ENCODE measurements around the gene CDC20B. TPM values are rescaled to one million over a fixed set of nuclear protein-coding genes. Genes with fewer than 3 reads are reported as not detected.

Gene CDC20B
- total and polyA plus RNA-seq, 2 experiments from 2014 or later = 0.20 TPM; not detected in 1

- Histone ChIP-seq H4K20me1 (ENCODE audit: insufficient read depth) (no peaks in the 10 kb centered on the region), H3K27ac (no peak overlapping the region), H3K9me2 (ENCODE audit: insufficient read depth) (no peaks in the 10 kb centered on the region), H3K4me3 (no peak overlapping the region), H3K9ac (no peak overlapping the region), H3K27me3 (replicated peaks; ENCODE audit: insufficient read depth) (no peaks in the 10 kb centered on the region), H2AFZ (no peak overlapping the region), H3K4me1 (ENCODE audit: insufficient read depth) (no peaks in the 10 kb centered on the region), H3K36me3 (ENCODE audit: low read depth) (no peaks in the 10 kb centered on the region), H3K79me2 (ENCODE audit: insufficient read depth) (no peaks in the 10 kb centered on the region), H3K4me2 (ENCODE audit: unreplicated experiment) (no peak overlapping the region), H3F3A (ENCODE audit: insufficient read depth) (no peaks in the 10 kb centered on the region), H3K9me3 (ENCODE audit: low read depth) (no peaks in the 10 kb centered on the region)
- WGBS, 2 experiments (ENCODE audit: low coverage in 1 of 2, low lambda C conversion rate in 2 of 2, missing lambda C conversion rate in 2 of 2) = 82 to 86% methylated on average over 3 of the region's 3 CpGs
- in situ Hi-C loops (cut with MboI) = no loop called here
- TF ChIP-seq EZH2 (IDR thresholded peaks at IDR 0.05; ENCODE audit: insufficient read depth, poor library complexity, severe bottlenecking) (no peak), EZH2phosphoT487 (IDR thresholded peaks at IDR 0.05; ENCODE audit: insufficient read depth, low read depth) (no peak)
- DNase-seq = no peak
These were observed 99.8 kb downstream of the CDC20B start for GRCh38 chr5:55073211-55073610.

DNA sequence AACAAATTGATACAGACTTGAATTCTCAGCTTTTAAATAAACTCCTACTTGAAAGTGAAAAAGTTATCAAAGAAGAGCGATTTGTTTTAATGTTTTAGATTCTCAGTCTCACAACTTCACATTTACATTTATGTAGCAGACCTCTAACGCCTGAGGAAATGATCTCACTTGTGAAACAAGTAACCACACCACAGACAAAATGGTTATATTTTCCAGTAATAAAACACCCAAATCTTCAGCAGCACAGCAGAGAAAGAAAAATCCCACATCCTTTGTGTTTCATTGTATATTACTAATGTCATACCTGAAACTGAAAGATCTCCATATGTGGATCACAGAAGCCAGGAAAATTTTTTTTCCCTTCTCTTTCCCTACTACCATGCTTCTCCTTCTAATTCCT lies 100.3 kb downstream of the CDC20B start:
- no peaks in the 10 kb centered on the region for H3K27me3 ChIP-seq (replicated peaks; ENCODE audit: insufficient read depth)
- WGBS, 2 experiments (ENCODE audit: low coverage in 1 of 2, low lambda C conversion rate in 2 of 2, missing lambda C conversion rate in 2 of 2) = 73 to 75% methylated on average over 2 of the region's 2 CpGs
- H3K27ac ChIP-seq = no peak overlapping the region
- H4K20me1 ChIP-seq (ENCODE audit: insufficient read depth) = no peaks in the 10 kb centered on the region
- in situ Hi-C loops (cut with MboI) = no loop called here
- peak; percentile 2 for DNase-seq
- H3K9me2 ChIP-seq (ENCODE audit: insufficient read depth) = no peaks in the 10 kb centered on the region
- H3K4me2 ChIP-seq (ENCODE audit: unreplicated experiment) = no peak overlapping the region
- H3K4me1 ChIP-seq (ENCODE audit: insufficient read depth) = no peaks in the 10 kb centered on the region
- no peaks in the 10 kb centered on the region for H3F3A ChIP-seq (ENCODE audit: insufficient read depth)
- no peak for TF ChIP-seq EZH2phosphoT487 (IDR thresholded peaks at IDR 0.05; ENCODE audit: insufficient read depth, low read depth)
- TF ChIP-seq EZH2 (IDR thresholded peaks at IDR 0.05; ENCODE audit: insufficient read depth, poor library complexity, severe bottlenecking) = no peak
- no peak overlapping the region for H2AFZ ChIP-seq
- no peaks in the 10 kb centered on the region for H3K36me3 ChIP-seq (ENCODE audit: low read depth)
- no peaks in the 10 kb centered on the region for H3K79me2 ChIP-seq (ENCODE audit: insufficient read depth)
- H3K9me3 ChIP-seq (ENCODE audit: low read depth) = no peaks in the 10 kb centered on the region
- no peak overlapping the region for H3K4me3 ChIP-seq
- H3K9ac ChIP-seq = no peak overlapping the region

DNA sequence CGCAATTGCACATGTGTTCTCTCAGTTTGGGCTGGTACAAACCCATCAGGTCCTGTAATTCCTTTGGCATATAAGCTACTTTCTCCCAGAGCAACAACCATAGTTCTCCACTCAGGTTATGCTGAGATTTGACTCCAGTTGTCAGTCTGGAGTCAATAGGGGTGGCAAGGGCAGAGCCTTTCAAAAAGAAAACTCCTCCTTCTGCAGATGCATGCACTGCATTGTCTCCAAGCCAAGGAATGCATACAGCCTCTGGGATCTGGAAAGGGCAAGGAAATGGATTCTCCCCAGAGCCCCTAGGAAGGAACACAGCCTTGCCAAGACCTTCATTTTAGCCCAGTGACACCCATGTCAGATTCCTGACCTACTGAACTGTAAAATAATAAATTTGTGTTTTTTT lies 101.6 kb downstream of the CDC20B start:
- Histone ChIP-seq H4K20me1 (ENCODE audit: insufficient read depth) (no peaks in the 10 kb centered on the region), H3K27ac (no peak overlapping the region), H3K4me1 (ENCODE audit: insufficient read depth) (no peaks in the 10 kb centered on the region), H3K9ac (no peak overlapping the region), H2AFZ (no peak overlapping the region), H3K4me3 (no peak overlapping the region), H3F3A (ENCODE audit: insufficient read depth) (no peaks in the 10 kb centered on the region), H3K9me3 (ENCODE audit: low read depth) (no peaks in the 10 kb centered on the region), H3K79me2 (ENCODE audit: insufficient read depth) (no peaks in the 10 kb centered on the region), H3K4me2 (ENCODE audit: unreplicated experiment) (no peak overlapping the region), H3K9me2 (ENCODE audit: insufficient read depth) (no peaks in the 10 kb centered on the region), H3K27me3 (replicated peaks; ENCODE audit: insufficient read depth) (no peaks in the 10 kb centered on the region), H3K36me3 (ENCODE audit: low read depth) (no peaks in the 10 kb centered on the region)
- WGBS, 2 experiments (ENCODE audit: low coverage in 1 of 2, low lambda C conversion rate in 2 of 2, missing lambda C conversion rate in 2 of 2) = 100% methylated on average over 1 of the region's 1 CpG
- no peak for DNase-seq
- in situ Hi-C loops (cut with MboI) = no loop called here
- no peak for TF ChIP-seq EZH2phosphoT487 (IDR thresholded peaks at IDR 0.05; ENCODE audit: insufficient read depth, low read depth)
- no peak for TF ChIP-seq EZH2 (IDR thresholded peaks at IDR 0.05; ENCODE audit: insufficient read depth, poor library complexity, severe bottlenecking)

GRCh38 chr5:55070968-55071367 lies 102.0 kb downstream of the CDC20B start:
- Histone ChIP-seq H3K27me3 (replicated peaks; ENCODE audit: insufficient read depth) (no peaks in the 10 kb centered on the region), H3K36me3 (ENCODE audit: low read depth) (no peaks in the 10 kb centered on the region), H3K9me2 (ENCODE audit: insufficient read depth) (no peaks in the 10 kb centered on the region), H3F3A (ENCODE audit: insufficient read depth) (no peaks in the 10 kb centered on the region), H3K79me2 (ENCODE audit: insufficient read depth) (no peaks in the 10 kb centered on the region), H3K9me3 (ENCODE audit: low read depth) (no peaks in the 10 kb centered on the region), H3K4me1 (ENCODE audit: insufficient read depth) (no peaks in the 10 kb centered on the region), H4K20me1 (ENCODE audit: insufficient read depth) (no peaks in the 10 kb centered on the region), H3K9ac (no peak overlapping the region), H3K27ac (no peak overlapping the region), H3K4me2 (ENCODE audit: unreplicated experiment) (no peak overlapping the region), H3K4me3 (no peak overlapping the region), H2AFZ (no peak overlapping the region)
- in situ Hi-C loops (cut with MboI) = no loop called here
- TF ChIP-seq EZH2phosphoT487 (IDR thresholded peaks at IDR 0.05; ENCODE audit: insufficient read depth, low read depth) = no peak
- TF ChIP-seq EZH2 (IDR thresholded peaks at IDR 0.05; ENCODE audit: insufficient read depth, poor library complexity, severe bottlenecking) = no peak
- no peak for DNase-seq
- WGBS, 2 experiments (ENCODE audit: low coverage in 1 of 2, low lambda C conversion rate in 2 of 2, missing lambda C conversion rate in 2 of 2) = 88 to 90% methylated on average over 1 of the region's 1 CpG

DNA sequence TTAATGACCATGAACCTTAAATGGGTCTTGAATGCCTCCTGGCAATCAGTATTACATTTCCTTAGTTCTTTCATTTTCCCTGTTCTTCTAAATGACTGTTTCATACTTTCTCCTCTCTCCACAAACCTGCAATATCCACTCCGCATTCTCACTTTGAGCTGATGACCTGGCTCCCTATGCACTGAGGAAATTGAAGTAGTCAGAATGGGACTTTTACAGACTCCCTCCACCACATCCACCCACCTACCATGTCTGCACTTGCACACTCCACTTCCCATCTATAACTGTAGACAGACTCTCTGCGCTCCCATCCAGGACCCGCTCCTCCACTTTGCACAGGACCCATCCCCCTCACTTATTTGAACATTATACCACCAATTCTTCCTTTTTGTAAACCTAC lies 106.7 kb downstream of the CDC20B start:
- H4K20me1 ChIP-seq (ENCODE audit: insufficient read depth) = no peaks in the 10 kb centered on the region
- H3K9me2 ChIP-seq (ENCODE audit: insufficient read depth) = no peaks in the 10 kb centered on the region
- H3F3A ChIP-seq (ENCODE audit: insufficient read depth) = peaks cover 14% of the 10 kb centered on the region
- H3K9me3 ChIP-seq (ENCODE audit: low read depth) = no peaks in the 10 kb centered on the region
- peaks cover 21% of the 10 kb centered on the region for H3K4me1 ChIP-seq (ENCODE audit: insufficient read depth)
- H3K36me3 ChIP-seq (ENCODE audit: low read depth) = no peaks in the 10 kb centered on the region
- no peak overlapping the region for H3K4me2 ChIP-seq (ENCODE audit: unreplicated experiment)
- in situ Hi-C loops (cut with MboI) = no loop called here
- H2AFZ ChIP-seq = no peak overlapping the region
- WGBS, 2 experiments (ENCODE audit: low coverage in 1 of 2, low lambda C conversion rate in 2 of 2, missing lambda C conversion rate in 2 of 2) = 98 to 99% methylated on average over 3 of the region's 3 CpGs
- H3K27me3 ChIP-seq (replicated peaks; ENCODE audit: insufficient read depth) = no peaks in the 10 kb centered on the region
- H3K27ac ChIP-seq = no peak overlapping the region
- no peaks in the 10 kb centered on the region for H3K79me2 ChIP-seq (ENCODE audit: insufficient read depth)
- no peak overlapping the region for H3K9ac ChIP-seq
- DNase-seq = no peak
- no peak overlapping the region for H3K4me3 ChIP-seq
- TF ChIP-seq EZH2phosphoT487 (IDR thresholded peaks at IDR 0.05; ENCODE audit: insufficient read depth, low read depth) (no peak), EZH2 (IDR thresholded peaks at IDR 0.05; ENCODE audit: insufficient read depth, poor library complexity, severe bottlenecking) (no peak)
